HEK293 (cell line): ENCODE measurements around the gene GREM1.

Experiments
- ATF2 ChIP-seq: fragments of 450-650 bp; formaldehyde crosslinking; IDR thresholded peaks from 2 replicates; pipeline ENCODE4 v1.5.1; 2016; ENCODE audit warnings: missing biosample characterization, missing genetic modification characterization, low read depth
- CTCF ChIP-seq: fragments of 450-650 bp; formaldehyde crosslinking; IDR thresholded peaks from 2 replicates; pipeline ENCODE4 v1.5.1; 2016; ENCODE audit warnings: missing biosample characterization, missing genetic modification characterization
- HOXA7 ChIP-seq: sonication (generic); formaldehyde crosslinking; IDR thresholded peaks from 2 replicates; pipeline ENCODE4 v1.8.1; 2022; ENCODE audit warnings: missing genetic modification reagents, borderline replicate concordance
- KLF10 ChIP-seq: fragments of 450-650 bp; IDR thresholded peaks from 2 replicates; pipeline ENCODE4 v1.5.1; 2018; ENCODE audit warnings: missing biosample characterization, mild to moderate bottlenecking, missing genetic modification characterization
- MYNN ChIP-seq: fragments of 450-650 bp; formaldehyde crosslinking; IDR thresholded peaks from 2 replicates; pipeline ENCODE4 v1.5.1; 2016; ENCODE audit warnings: missing biosample characterization, missing genetic modification characterization, borderline replicate concordance
- PATZ1 ChIP-seq: fragments of 450-650 bp; formaldehyde crosslinking; IDR thresholded peaks from 2 replicates; pipeline ENCODE4 v1.5.1; 2016; ENCODE audit warnings: missing biosample characterization, missing genetic modification characterization
- REST ChIP-seq: fragments of 450-650 bp; formaldehyde crosslinking; IDR thresholded peaks from 2 replicates; pipeline ENCODE4 v1.5.1; 2016; ENCODE audit warnings: missing biosample characterization, missing genetic modification characterization
- ZBTB1 ChIP-seq: fragments of 450-650 bp; formaldehyde crosslinking; IDR thresholded peaks from 2 replicates; pipeline ENCODE4 v1.5.1; 2016; ENCODE audit warnings: missing biosample characterization, missing genetic modification characterization
- ZNF423 ChIP-seq: fragments of 450-650 bp; formaldehyde crosslinking; IDR thresholded peaks from 2 replicates; pipeline ENCODE4 v1.5.1; 2016; ENCODE audit warnings: missing biosample characterization, missing genetic modification characterization
- ZNF621 ChIP-seq: fragments of 450-650 bp; formaldehyde crosslinking; IDR thresholded peaks from 2 replicates; pipeline ENCODE4 v1.5.1; 2017; ENCODE audit warnings: missing biosample characterization, missing genetic modification characterization
- ZNF776 ChIP-seq: fragments of 450-650 bp; formaldehyde crosslinking; IDR thresholded peaks from 2 replicates; pipeline ENCODE4 v1.5.0; 2017; ENCODE audit warnings: missing biosample characterization, missing genetic modification characterization, borderline replicate concordance
- ZNF791 ChIP-seq: fragments of 450-650 bp; formaldehyde crosslinking; IDR thresholded peaks from 2 replicates; pipeline ENCODE4 v1.5.1; 2016; ENCODE audit warnings: missing biosample characterization, missing genetic modification characterization
- ZSCAN30 ChIP-seq: fragments of 450-650 bp; IDR thresholded peaks from 2 replicates; pipeline ENCODE4 v1.5.1; 2018; ENCODE audit warnings: missing biosample characterization, mild to moderate bottlenecking, missing genetic modification characterization, moderate library complexity
- TF ChIP-seq, protein P1 (sequence below): sonication (generic); formaldehyde crosslinking; IDR thresholded peaks from 2 replicates; pipeline ENCODE4 v1.8.1; 2022; ENCODE audit warnings: mild to moderate bottlenecking, moderate library complexity, missing genetic modification reagents

GRCh38 chr15:32694222-32694983, 23.4 kb upstream of the GREM1 start:
- TF ChIP-seq CTCF (no peak), PATZ1 (tag by site-specific recombination) (no peak), ZNF621 (tag by site-specific recombination) (no peak), ZNF423 (tag by site-specific recombination) (no peak), MYNN (tag by site-specific recombination) (no peak), ZNF791 (tag by site-specific recombination) (no peak), REST (no peak), ZSCAN30 (tag by site-specific recombination) (no peak), HOXA7 (CRISPR knock-in tag) (no peak), ZNF776 (tag by site-specific recombination) (no peak), ATF2 (no peak), KLF10 (tag by site-specific recombination) (no peak), ZBTB1 (tag by site-specific recombination) (no peak)
- TF ChIP-seq, protein P1, sequence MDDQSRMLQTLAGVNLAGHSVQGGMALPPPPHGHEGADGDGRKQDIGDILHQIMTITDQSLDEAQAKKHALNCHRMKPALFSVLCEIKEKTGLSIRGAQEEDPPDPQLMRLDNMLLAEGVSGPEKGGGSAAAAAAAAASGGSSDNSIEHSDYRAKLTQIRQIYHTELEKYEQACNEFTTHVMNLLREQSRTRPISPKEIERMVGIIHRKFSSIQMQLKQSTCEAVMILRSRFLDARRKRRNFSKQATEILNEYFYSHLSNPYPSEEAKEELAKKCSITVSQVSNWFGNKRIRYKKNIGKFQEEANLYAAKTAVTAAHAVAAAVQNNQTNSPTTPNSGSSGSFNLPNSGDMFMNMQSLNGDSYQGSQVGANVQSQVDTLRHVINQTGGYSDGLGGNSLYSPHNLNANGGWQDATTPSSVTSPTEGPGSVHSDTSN (CRISPR knock-in tag), result no peak
